Gastroesophageal sphincter (tissue), 4 donors: ENCODE data around the gene PFDN1. TPM values are rescaled to one million over a fixed set of nuclear protein-coding genes. Genes with fewer than 3 reads are reported as not detected.
A peak's percentile ranks its signal among the peaks of the same experiment; 100 is the strongest.

Experiments used
- ATAC-seq: fragments of 150-250 bp; one replicate; pipeline ENCODE4 v1.9.1; 2016; ENCODE audit warnings: mild to moderate bottlenecking, moderate library complexity
- H3K27ac ChIP-seq, 4 donors: fragments of 200-600 bp; sonication (generic) in 3 of 4; 1 replicate in 3 of 4; 2 replicates in 1 of 4; pipeline ENCODE4 v1.5.1; 2016 to 2019
- H3K27me3 ChIP-seq: fragments of 200-600 bp; sonication (generic); one replicate; pipeline ENCODE4 v1.5.1; 2019
- H3K36me3 ChIP-seq, 2 donors: fragments of 200-600 bp; sonication (generic); one replicate each; pipeline ENCODE4 v1.5.1; 2019; ENCODE audit warnings: control low read depth in 1 of 2
- H3K4me1 ChIP-seq, 3 donors: fragments of 200-600 bp; sonication (generic); 1 replicate in 2 of 3; 2 replicates in 1 of 3; pipeline ENCODE4 v1.5.1; 2016 to 2019; ENCODE audit warnings: control low read depth in 2 of 3
- H3K4me3 ChIP-seq, 2 donors: fragments of 200-600 bp; sonication (generic); one replicate each; pipeline ENCODE4 v1.5.1; 2019; ENCODE audit warnings: mild to moderate bottlenecking in 1 of 2, moderate library complexity in 1 of 2
- H3K9me3 ChIP-seq, 3 donors: fragments of 200-600 bp; sonication (generic); one replicate each; pipeline ENCODE4 v1.5.1; 2017 to 2019; ENCODE audit warnings: control low read depth in 2 of 3
- EP300 ChIP-seq: sonication (generic); formaldehyde crosslinking; IDR thresholded peaks from one replicate; pipeline ENCODE4 v1.6.1; 2017; ENCODE audit warnings: antibody characterized with exemption, mild to moderate bottlenecking
- POLR2A ChIP-seq, 2 donors: fragments of 450-650 bp; IDR thresholded peaks; one replicate each; pipeline ENCODE4 v1.6.1; 2017; ENCODE audit warnings: antibody characterized with exemption in 2 of 2, mild to moderate bottlenecking in 2 of 2, moderate library complexity in 1 of 2
- POLR2AphosphoS5 ChIP-seq: sonication (generic); formaldehyde crosslinking; IDR thresholded peaks from one replicate; pipeline ENCODE4 v1.6.1; 2017; ENCODE audit warnings: antibody characterized with exemption
- whole genome bisulfite sequencing, 2 donors: methylation state at CpG; one replicate each; pipeline ENCODE4 v1.1.5; 2018; ENCODE audit warnings: low coverage in 1 of 2; 5-methylcytosine and 5-hydroxymethylcytosine counted together
- total RNA-seq, 4 donors: library from RNA; depleted of rRNA; stranded (reverse); fragments of >200 nt; gene quantifications; one replicate each; pipeline ENCODE4 v1.1.0, GENCODE V29; 2016
- TF ChIP-seq, protein P1 (sequence below), 4 experiments: fragments of 200-600 bp in 2 of 4; fragments of 450-650 bp in 2 of 4; sonication (generic) in 1 of 4; IDR thresholded peaks; one replicate each; pipeline ENCODE4 v1.5.1; 2017 to 2019; ENCODE audit warnings: antibody characterized with exemption in 4 of 4, mild to moderate bottlenecking in 2 of 4, moderate library complexity in 2 of 4

Gene PFDN1
- total RNA-seq, 4 donors from 2014 or later: 66.1 to 99.7 (median 92.8) TPM

DNA sequence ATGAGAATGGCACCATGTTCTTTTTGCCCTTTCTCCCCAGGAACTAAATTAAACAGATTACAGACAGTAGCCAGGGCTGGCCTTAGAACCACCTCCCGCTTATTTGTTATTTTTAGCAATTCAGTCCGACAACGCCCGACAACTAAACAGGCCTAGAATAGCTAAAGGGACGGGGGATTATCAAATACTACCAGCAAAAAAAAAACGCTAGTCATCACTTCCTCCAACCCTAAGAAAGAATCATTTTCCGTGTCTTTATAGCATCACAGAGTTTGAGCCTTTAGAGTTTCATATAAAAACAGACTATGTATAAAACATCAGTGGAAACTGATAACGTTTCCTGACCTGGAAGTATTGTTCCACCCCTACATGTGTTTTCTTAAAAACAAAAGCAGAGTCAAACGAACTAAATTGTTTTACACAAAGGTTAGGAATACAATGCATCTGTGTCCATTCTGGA is 35.3 kb downstream of the PFDN1 start:
- Histone ChIP-seq H3K27me3 (no peaks in the 10 kb centered on the region), H3K4me1 (peaks cover 0 to 18% (median 0%) of the 10 kb centered on the region in 3 donors), H3K36me3 (no peaks in the 10 kb centered on the region), H3K4me3 (no peak overlapping the region), H3K27ac (peak overlapping the region in 1 of 4 donors; percentile 29), H3K9me3 (no peaks in the 10 kb centered on the region)
- 42 to 54% methylated on average over 9 of the region's 9 CpGs for WGBS, 2 donors
- ATAC-seq: no peak
- TF ChIP-seq, protein P1, sequence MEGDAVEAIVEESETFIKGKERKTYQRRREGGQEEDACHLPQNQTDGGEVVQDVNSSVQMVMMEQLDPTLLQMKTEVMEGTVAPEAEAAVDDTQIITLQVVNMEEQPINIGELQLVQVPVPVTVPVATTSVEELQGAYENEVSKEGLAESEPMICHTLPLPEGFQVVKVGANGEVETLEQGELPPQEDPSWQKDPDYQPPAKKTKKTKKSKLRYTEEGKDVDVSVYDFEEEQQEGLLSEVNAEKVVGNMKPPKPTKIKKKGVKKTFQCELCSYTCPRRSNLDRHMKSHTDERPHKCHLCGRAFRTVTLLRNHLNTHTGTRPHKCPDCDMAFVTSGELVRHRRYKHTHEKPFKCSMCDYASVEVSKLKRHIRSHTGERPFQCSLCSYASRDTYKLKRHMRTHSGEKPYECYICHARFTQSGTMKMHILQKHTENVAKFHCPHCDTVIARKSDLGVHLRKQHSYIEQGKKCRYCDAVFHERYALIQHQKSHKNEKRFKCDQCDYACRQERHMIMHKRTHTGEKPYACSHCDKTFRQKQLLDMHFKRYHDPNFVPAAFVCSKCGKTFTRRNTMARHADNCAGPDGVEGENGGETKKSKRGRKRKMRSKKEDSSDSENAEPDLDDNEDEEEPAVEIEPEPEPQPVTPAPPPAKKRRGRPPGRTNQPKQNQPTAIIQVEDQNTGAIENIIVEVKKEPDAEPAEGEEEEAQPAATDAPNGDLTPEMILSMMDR (IDR thresholded peaks at IDR 0.05): no peak
- TF ChIP-seq EP300 (no peak), POLR2A (IDR thresholded peaks at IDR 0.05) (no peak), POLR2AphosphoS5 (no peak)

DNA sequence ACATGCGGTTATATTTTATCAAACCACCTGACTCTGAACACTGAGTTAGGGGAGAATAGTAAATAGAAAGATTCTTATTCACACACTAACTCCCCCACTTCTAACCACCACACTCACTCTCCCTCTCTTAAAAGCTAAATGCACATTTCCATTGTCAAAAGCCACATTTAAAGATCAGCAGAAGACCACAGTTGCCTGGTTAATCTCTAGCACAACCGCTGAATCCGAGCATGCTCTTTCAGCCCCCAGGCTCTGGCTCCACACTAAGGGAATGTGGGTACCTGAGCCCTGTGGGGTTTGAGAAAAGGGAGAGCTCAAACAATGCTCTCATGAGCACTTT is 35.7 kb downstream of the PFDN1 start:
- Histone ChIP-seq H3K4me1 (peaks cover 0 to 21% (median 0%) of the 10 kb centered on the region in 3 donors), H3K4me3 (no peak overlapping the region), H3K9me3 (no peaks in the 10 kb centered on the region), H3K36me3 (no peaks in the 10 kb centered on the region), H3K27me3 (no peaks in the 10 kb centered on the region), H3K27ac (peak overlapping the region in 1 of 4 donors; percentile 29)
- WGBS, 2 donors: 90 to 100% methylated on average over 2 to 3 of the region's 3 CpGs
- ATAC-seq: no peak
- TF ChIP-seq POLR2A (IDR thresholded peaks at IDR 0.05) (no peak), EP300 (no peak), POLR2AphosphoS5 (no peak)
- TF ChIP-seq, protein P1 (IDR thresholded peaks at IDR 0.05): no peak

DNA sequence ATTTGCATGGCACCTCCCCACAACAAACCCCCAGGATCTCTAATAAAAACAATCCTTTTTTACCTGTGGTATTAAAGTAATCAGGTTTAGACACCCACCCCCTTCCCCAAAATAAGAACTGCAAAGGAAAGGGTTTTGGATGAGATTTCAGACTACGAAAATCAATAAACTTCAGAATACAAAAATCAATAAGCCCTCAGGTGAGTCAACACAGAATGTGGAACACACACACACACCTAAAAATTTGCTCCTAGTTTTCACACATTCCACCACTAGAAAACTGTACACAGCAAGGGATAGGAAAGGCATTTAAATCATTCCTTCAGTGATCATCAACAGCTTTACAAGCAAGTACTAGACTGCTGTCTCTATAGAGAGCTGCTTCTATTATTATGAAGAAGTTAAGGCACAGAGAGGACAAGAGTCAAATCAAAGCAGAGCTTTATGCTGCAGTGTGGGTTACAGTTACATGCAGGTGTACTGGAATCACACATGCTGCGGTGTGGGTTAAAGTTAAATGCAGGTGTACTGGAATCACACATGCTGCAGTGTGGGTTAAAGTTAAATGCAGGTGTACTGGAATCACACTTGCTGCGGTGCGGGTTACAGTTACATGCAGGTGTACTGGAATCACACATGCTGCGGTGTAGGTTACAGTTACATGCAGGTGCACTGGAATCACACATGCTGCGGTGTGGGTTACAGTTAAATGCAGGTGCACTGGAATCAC is 36.3 kb downstream of the PFDN1 start:
- Histone ChIP-seq H3K9me3 (no peaks in the 10 kb centered on the region), H3K27me3 (no peaks in the 10 kb centered on the region), H3K4me3 (no peak overlapping the region), H3K27ac (peak overlapping the region in 1 of 4 donors; percentile 29), H3K4me1 (peaks cover under 1 to 27% (median 4%) of the 10 kb centered on the region in 3 donors), H3K36me3 (no peaks in the 10 kb centered on the region)
- no peak for TF ChIP-seq EP300
- TF ChIP-seq, protein P1 (IDR thresholded peaks at IDR 0.05): no peak
- TF ChIP-seq POLR2A (IDR thresholded peaks at IDR 0.05): no peak
- no peak for TF ChIP-seq POLR2AphosphoS5
- ATAC-seq: no peak
- 79 to 95% methylated on average over 5 to 6 of the region's 6 CpGs for WGBS, 2 donors

DNA sequence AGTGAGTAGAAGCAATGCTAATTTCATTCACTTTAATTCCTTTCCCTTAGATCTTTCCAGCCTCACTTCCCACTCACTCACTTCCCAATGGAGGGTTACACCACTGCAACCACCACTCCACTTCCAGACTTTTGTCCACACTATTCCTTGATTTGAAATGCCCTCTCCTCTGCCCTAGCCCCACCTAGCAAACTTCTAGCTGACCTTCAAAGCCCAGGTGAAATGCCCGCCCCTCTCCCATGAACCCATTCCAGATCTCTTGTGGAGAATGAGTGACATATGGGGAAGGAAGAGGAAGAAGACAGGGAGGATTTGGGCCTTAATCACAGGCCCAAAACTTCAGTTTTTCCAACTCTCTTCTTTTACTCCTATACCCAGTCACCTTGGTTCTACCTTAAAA is 37.1 kb downstream of the PFDN1 start:
- WGBS, 2 donors: 100% methylated on average over 1 of the region's 1 CpG; no CpG with 5 or more reads in 1 of the 2 donors
- Histone ChIP-seq H3K4me3 (no peak overlapping the region), H3K36me3 (no peaks in the 10 kb centered on the region), H3K9me3 (no peaks in the 10 kb centered on the region), H3K27me3 (no peaks in the 10 kb centered on the region), H3K4me1 (peaks cover 7 to 35% (median 7%) of the 10 kb centered on the region in 3 donors), H3K27ac (no peak overlapping the region)
- ATAC-seq: no peak
- TF ChIP-seq, protein P1 (IDR thresholded peaks at IDR 0.05): no peak
- TF ChIP-seq POLR2AphosphoS5 (no peak), EP300 (no peak)

DNA sequence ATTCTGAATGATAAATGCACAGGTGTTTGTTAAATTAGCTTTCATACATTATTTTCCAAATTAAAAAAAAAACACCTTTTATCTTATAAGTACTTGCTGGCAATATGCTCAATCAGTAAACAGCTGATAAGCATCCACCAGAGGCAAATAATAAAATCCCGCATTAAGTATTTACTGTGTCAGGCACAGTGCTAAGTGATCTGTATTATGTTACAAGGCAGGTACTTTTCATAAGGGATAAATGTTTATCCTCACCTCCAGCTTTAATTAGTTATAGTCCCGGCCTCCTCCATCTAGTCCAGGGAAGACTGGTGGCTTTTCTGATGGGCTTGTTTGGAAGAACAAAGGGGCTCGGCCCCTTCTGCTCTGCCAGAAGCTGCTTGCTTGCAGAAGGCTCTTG is 40.1 kb downstream of the PFDN1 start:
- Histone ChIP-seq H3K4me1 (peaks cover 7 to 34% (median 7%) of the 10 kb centered on the region in 3 donors), H3K27ac (no peak overlapping the region), H3K27me3 (no peaks in the 10 kb centered on the region), H3K4me3 (no peak overlapping the region), H3K9me3 (no peaks in the 10 kb centered on the region), H3K36me3 (peaks cover 0 to 8% of the 10 kb centered on the region in 2 donors)
- TF ChIP-seq POLR2AphosphoS5 (no peak), EP300 (no peak), POLR2A (IDR thresholded peaks at IDR 0.05) (no peak)
- TF ChIP-seq, protein P1 (IDR thresholded peaks at IDR 0.05): no peak
- 63 to 76% methylated on average over 3 of the region's 3 CpGs for WGBS, 2 donors
- ATAC-seq: no peak
